ENCODE results near the gene ARHGAP10.

ARHGAP10 gene

DNA sequence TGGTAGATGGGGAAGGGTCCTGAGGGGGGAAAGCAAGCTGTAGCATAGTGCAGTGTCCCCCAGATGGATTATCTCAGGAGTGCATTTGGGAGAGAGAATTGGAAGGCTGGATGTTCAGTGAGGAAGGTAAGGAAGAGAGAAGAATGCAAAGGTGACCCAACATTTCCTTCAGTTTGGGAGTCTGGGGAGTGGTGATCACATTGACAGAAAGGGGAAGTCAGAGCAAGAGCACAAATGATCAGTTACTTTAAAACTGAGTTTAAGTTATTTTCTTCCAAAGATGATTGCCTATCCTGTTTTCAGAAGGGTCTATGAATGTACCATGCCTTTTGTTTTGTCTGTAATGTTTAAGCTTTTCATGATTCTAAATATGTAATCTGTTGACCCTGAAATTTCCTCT is 47.6 kb downstream of the ARHGAP10 start:
- no peaks in the 10 kb centered on the region for H3K36me3 ChIP-seq (ENCODE audit: control insufficient read depth in 1 of 2, insufficient read depth in 2 of 2, low read length in 2 of 2)
- H3K4me1 ChIP-seq (ENCODE audit: control insufficient read depth in 1 of 2, insufficient read depth in 2 of 2, low read length in 2 of 2) = peaks cover 15 to 19% of the 10 kb centered on the region in 2 donors
- H3K9me3 ChIP-seq (ENCODE audit: control insufficient read depth in 1 of 2, low read length in 2 of 2) = no peaks in the 10 kb centered on the region
- no peak overlapping the region for H3K27ac ChIP-seq (ENCODE audit: low read depth, low read length)
- H3K27me3 ChIP-seq (ENCODE audit: control insufficient read depth in 1 of 2, insufficient read depth in 2 of 2, low read length in 2 of 2) = no peaks in the 10 kb centered on the region
- no peak overlapping the region for H3K4me3 ChIP-seq (ENCODE audit: low read depth in 1 of 2, low read length in 2 of 2)
- H3K9ac ChIP-seq (ENCODE audit: low read depth in 1 of 2, low read length in 2 of 2) = no peak overlapping the region

DNA sequence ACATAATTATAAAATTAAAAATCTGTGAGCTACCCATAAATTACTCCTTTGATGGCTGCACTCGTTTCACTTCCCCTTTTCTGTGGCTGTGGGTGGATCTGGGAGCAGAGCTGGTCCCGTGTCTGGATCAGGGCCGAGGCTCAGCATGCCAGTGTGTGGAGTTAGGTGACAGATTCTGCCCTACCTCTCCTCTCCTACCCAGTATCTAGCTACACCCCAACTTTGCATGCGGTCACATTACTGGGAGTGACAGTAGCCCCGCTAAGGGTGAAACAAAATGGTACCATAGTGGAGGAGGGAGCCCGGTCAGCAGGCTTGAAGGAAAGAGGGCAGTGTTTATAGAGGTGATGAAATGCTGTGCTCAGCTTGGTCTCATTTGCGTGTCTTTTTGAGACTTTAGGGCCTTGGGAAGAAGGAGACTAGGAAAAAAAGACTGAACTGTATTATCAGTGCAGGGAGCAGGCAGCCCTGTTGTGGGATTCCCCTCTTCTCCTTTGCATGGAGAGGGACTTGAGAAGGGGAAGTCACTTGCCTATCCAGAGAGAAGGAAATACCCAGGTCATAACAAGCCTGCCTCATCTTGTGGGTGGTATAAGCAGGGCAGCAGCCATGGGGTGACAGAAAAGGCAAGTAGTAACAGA is 48.4 kb downstream of the ARHGAP10 start:
- Histone ChIP-seq H3K27me3 (ENCODE audit: control insufficient read depth in 1 of 2, insufficient read depth in 2 of 2, low read length in 2 of 2) (no peaks in the 10 kb centered on the region), H3K27ac (ENCODE audit: low read depth, low read length) (no peak overlapping the region), H3K9ac (ENCODE audit: low read depth in 1 of 2, low read length in 2 of 2) (no peak overlapping the region), H3K9me3 (ENCODE audit: control insufficient read depth in 1 of 2, low read length in 2 of 2) (no peaks in the 10 kb centered on the region), H3K4me1 (ENCODE audit: control insufficient read depth in 1 of 2, insufficient read depth in 2 of 2, low read length in 2 of 2) (peaks cover 13 to 16% of the 10 kb centered on the region in 2 donors), H3K4me3 (ENCODE audit: low read depth in 1 of 2, low read length in 2 of 2) (no peak overlapping the region), H3K36me3 (ENCODE audit: control insufficient read depth in 1 of 2, insufficient read depth in 2 of 2, low read length in 2 of 2) (no peaks in the 10 kb centered on the region)

DNA sequence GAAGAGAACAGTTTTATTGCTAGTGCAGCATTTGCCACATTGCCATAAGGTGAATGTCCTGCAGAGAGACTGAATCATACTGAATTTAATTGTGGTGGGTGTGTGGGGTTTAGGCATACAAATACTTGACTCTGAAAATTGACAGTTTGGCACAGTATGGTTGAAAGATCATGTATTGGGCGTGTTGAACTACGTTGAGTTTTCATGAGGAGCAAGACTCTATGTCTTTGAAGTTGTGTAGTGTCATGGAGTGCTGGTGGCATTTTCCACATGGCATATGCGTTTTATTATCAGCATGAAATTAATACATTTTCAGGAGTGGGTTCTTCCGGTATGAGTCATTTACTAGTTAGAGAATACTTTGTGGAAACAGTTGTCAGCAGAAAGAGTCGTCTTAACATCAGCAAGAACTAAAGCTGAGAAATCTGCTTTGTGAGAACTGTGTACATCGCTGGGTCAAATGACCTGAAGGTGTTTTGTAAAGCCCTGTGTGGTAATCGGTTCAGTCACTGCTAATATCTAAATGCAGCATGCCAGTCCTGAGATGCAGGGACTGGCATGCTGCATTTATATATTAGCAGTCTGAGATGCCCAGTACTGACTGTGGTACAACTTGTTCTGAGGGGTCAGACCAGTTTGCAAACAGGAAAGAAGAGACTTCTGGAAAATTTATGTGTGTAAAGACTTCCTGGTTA is 50.3 kb downstream of the ARHGAP10 start:
- no peak overlapping the region for H3K27ac ChIP-seq (ENCODE audit: low read depth, low read length)
- no peaks in the 10 kb centered on the region for H3K36me3 ChIP-seq (ENCODE audit: control insufficient read depth in 1 of 2, insufficient read depth in 2 of 2, low read length in 2 of 2)
- peaks cover 5 to 6% of the 10 kb centered on the region in 2 donors for H3K4me1 ChIP-seq (ENCODE audit: control insufficient read depth in 1 of 2, insufficient read depth in 2 of 2, low read length in 2 of 2)

DNA sequence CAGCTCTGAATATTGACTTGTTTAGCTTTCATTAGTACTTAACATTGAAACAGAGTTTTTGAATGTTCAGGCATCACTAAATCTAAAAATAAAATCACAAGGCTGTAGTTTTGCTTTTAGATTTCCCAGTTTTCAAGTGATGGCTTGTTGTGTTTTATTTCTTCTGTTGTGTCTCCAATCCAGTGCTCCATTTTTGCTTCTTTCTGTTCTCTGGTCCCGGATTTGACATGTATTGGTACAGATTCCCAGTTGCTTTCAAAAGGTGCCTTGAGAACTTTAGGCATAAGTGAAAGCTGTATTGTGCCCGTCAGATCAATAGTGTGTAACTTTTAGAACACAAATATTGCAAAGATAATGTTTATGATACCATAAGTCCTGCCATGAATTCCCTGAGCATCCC is 53.2 kb downstream of the ARHGAP10 start:
- H3K4me1 ChIP-seq (ENCODE audit: control insufficient read depth in 1 of 2, insufficient read depth in 2 of 2, low read length in 2 of 2) = peaks cover 0 to 5% of the 10 kb centered on the region in 2 donors
- H3K4me3 ChIP-seq (ENCODE audit: low read depth in 1 of 2, low read length in 2 of 2) = no peak overlapping the region
- H3K27me3 ChIP-seq (ENCODE audit: control insufficient read depth in 1 of 2, insufficient read depth in 2 of 2, low read length in 2 of 2) = no peaks in the 10 kb centered on the region
- H3K27ac ChIP-seq (ENCODE audit: low read depth, low read length) = no peak overlapping the region
- H3K9ac ChIP-seq (ENCODE audit: low read depth in 1 of 2, low read length in 2 of 2) = no peak overlapping the region
- no peaks in the 10 kb centered on the region for H3K36me3 ChIP-seq (ENCODE audit: control insufficient read depth in 1 of 2, insufficient read depth in 2 of 2, low read length in 2 of 2)
- H3K9me3 ChIP-seq (ENCODE audit: control insufficient read depth in 1 of 2, low read length in 2 of 2) = no peaks in the 10 kb centered on the region

More for the DNA sequence above, 50.3 kb downstream of the ARHGAP10 start:
- no peaks in the 10 kb centered on the region for H3K27me3 ChIP-seq (ENCODE audit: control insufficient read depth in 1 of 2, insufficient read depth in 2 of 2, low read length in 2 of 2)
- no peak overlapping the region for H3K9ac ChIP-seq (ENCODE audit: low read depth in 1 of 2, low read length in 2 of 2)
- no peaks in the 10 kb centered on the region for H3K9me3 ChIP-seq (ENCODE audit: control insufficient read depth in 1 of 2, low read length in 2 of 2)
- no peak overlapping the region for H3K4me3 ChIP-seq (ENCODE audit: low read depth in 1 of 2, low read length in 2 of 2)

DNA sequence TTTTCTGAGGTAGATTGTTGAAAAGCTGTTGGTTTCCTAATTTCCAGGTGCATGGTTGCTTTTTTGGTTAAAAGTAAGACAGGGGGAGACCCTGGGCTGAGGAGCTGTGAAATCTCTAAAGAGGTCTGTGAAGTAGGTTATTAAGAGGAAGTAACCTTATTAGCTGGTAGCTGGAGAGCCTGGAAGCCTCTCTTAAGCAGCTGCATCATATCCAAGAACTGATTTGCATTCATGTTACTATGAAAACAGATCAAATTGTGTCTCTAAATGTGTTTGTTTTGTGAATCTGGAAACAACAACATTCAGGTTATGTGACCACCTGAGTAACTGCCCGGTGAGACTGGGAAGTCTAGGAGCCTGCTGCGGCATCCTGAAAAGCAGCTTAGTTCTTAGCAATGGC is 54.1 kb downstream of the ARHGAP10 start:
- H3K4me3 ChIP-seq (ENCODE audit: low read depth in 1 of 2, low read length in 2 of 2) = no peak overlapping the region
- no peak overlapping the region for H3K9ac ChIP-seq (ENCODE audit: low read depth in 1 of 2, low read length in 2 of 2)
- H3K4me1 ChIP-seq (ENCODE audit: control insufficient read depth in 1 of 2, insufficient read depth in 2 of 2, low read length in 2 of 2) = peaks cover 0 to 5% of the 10 kb centered on the region in 2 donors
- H3K27ac ChIP-seq (ENCODE audit: low read depth, low read length) = no peak overlapping the region
- H3K36me3 ChIP-seq (ENCODE audit: control insufficient read depth in 1 of 2, insufficient read depth in 2 of 2, low read length in 2 of 2) = no peaks in the 10 kb centered on the region
- H3K27me3 ChIP-seq (ENCODE audit: control insufficient read depth in 1 of 2, insufficient read depth in 2 of 2, low read length in 2 of 2) = no peaks in the 10 kb centered on the region
- H3K9me3 ChIP-seq (ENCODE audit: control insufficient read depth in 1 of 2, low read length in 2 of 2) = no peaks in the 10 kb centered on the region

DNA sequence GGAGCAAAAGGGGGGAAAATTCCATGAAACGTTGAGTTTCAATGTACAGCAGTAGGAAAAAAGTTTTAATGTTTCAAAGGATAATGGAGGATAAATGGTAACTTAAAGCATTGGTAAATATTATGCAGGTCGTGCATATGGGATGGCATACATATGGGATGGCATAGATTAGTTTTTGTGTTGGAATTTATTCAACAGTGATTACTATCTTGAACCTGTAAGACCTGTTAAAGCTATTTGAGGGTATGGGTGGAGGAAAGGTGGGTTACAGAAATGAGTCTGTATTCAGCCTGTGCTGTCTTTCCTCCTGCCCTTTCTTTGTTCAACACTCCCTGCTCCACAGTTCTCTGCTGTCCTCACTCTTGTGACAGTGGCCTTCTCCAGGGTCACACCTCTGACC is 54.6 kb downstream of the ARHGAP10 start:
- H3K4me1 ChIP-seq (ENCODE audit: control insufficient read depth in 1 of 2, insufficient read depth in 2 of 2, low read length in 2 of 2) = peaks cover 0 to 5% of the 10 kb centered on the region in 2 donors
- no peaks in the 10 kb centered on the region for H3K9me3 ChIP-seq (ENCODE audit: control insufficient read depth in 1 of 2, low read length in 2 of 2)
- no peak overlapping the region for H3K9ac ChIP-seq (ENCODE audit: low read depth in 1 of 2, low read length in 2 of 2)
- H3K36me3 ChIP-seq (ENCODE audit: control insufficient read depth in 1 of 2, insufficient read depth in 2 of 2, low read length in 2 of 2) = no peaks in the 10 kb centered on the region
- H3K4me3 ChIP-seq (ENCODE audit: low read depth in 1 of 2, low read length in 2 of 2) = no peak overlapping the region
- no peak overlapping the region for H3K27ac ChIP-seq (ENCODE audit: low read depth, low read length)
- no peaks in the 10 kb centered on the region for H3K27me3 ChIP-seq (ENCODE audit: control insufficient read depth in 1 of 2, insufficient read depth in 2 of 2, low read length in 2 of 2)

DNA sequence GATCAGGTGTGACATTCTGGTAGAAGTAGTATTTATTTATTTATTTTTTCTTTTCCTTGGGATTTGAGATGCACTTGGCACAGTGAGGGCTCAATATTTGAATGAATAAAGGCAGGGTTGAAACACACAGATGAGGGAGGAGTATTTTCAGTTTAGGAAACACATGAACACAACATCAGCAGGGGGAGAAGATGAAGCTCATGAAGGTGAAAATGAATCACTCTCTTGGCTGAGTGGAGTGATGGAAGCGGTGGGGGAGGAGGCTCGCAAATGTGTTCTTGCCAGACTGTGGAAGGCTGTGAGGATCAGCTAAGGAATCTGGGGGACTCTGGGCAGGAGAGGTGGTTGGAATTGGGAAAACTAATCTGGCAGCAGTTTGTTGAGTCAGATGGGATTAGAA is 55.3 kb downstream of the ARHGAP10 start:
- no peak overlapping the region for H3K27ac ChIP-seq (ENCODE audit: low read depth, low read length)

DNA sequence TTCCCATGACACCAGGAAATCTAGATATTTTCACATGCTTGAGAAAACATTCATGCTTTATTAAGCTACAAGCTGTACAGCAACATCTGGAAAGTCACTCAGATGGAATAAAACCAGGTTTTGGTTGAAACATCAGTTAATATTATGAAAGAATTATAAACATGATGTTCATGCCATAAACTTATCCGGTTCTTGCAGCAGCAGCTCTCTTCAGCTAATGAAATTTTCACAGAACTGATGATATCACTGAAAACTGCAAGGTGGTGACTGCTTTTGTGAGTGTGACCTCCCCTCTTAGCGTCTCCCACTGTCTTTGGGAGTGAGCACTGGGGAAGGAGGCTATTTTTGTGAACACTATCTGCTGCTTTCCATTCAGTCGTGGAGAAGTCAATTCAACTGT is 56.9 kb downstream of the ARHGAP10 start:
- H3K9me3 ChIP-seq (ENCODE audit: control insufficient read depth in 1 of 2, low read length in 2 of 2) = no peaks in the 10 kb centered on the region
- no peaks in the 10 kb centered on the region for H3K36me3 ChIP-seq (ENCODE audit: control insufficient read depth in 1 of 2, insufficient read depth in 2 of 2, low read length in 2 of 2)
- peaks cover 5 to 11% of the 10 kb centered on the region in 2 donors for H3K4me1 ChIP-seq (ENCODE audit: control insufficient read depth in 1 of 2, insufficient read depth in 2 of 2, low read length in 2 of 2)
- H3K4me3 ChIP-seq (ENCODE audit: low read depth in 1 of 2, low read length in 2 of 2) = no peak overlapping the region
- no peaks in the 10 kb centered on the region for H3K27me3 ChIP-seq (ENCODE audit: control insufficient read depth in 1 of 2, insufficient read depth in 2 of 2, low read length in 2 of 2)
- H3K27ac ChIP-seq (ENCODE audit: low read depth, low read length) = no peak overlapping the region
- H3K9ac ChIP-seq (ENCODE audit: low read depth in 1 of 2, low read length in 2 of 2) = no peak overlapping the region

More for the DNA sequence above, 55.3 kb downstream of the ARHGAP10 start:
- no peaks in the 10 kb centered on the region for H3K27me3 ChIP-seq (ENCODE audit: control insufficient read depth in 1 of 2, insufficient read depth in 2 of 2, low read length in 2 of 2)
- peaks cover 0 to 5% of the 10 kb centered on the region in 2 donors for H3K4me1 ChIP-seq (ENCODE audit: control insufficient read depth in 1 of 2, insufficient read depth in 2 of 2, low read length in 2 of 2)
- H3K9ac ChIP-seq (ENCODE audit: low read depth in 1 of 2, low read length in 2 of 2) = no peak overlapping the region
- H3K9me3 ChIP-seq (ENCODE audit: control insufficient read depth in 1 of 2, low read length in 2 of 2) = no peaks in the 10 kb centered on the region
- H3K4me3 ChIP-seq (ENCODE audit: low read depth in 1 of 2, low read length in 2 of 2) = no peak overlapping the region
- H3K36me3 ChIP-seq (ENCODE audit: control insufficient read depth in 1 of 2, insufficient read depth in 2 of 2, low read length in 2 of 2) = no peaks in the 10 kb centered on the region

DNA sequence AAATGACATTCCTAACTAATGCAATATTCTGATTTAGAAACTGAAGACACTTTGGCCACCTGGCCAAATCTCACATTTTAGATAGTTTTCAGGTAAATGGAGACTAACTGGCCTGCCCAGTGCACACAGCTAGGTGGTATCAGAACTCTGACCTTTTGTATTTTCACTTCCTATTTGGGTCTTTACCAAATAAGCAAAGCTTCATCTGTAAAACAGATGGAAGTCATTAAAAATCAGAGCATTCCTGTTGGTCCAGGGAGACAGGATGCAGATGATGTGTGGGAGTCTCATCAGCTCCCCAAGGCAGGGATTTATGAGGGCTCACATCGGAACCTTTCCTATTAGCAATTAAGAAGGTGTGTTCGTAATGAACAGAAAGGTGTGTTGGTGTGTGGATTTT is 57.7 kb downstream of the ARHGAP10 start:
- H3K4me1 ChIP-seq (ENCODE audit: control insufficient read depth in 1 of 2, insufficient read depth in 2 of 2, low read length in 2 of 2) = peaks cover 13 to 19% of the 10 kb centered on the region in 2 donors
- no peak overlapping the region for H3K9ac ChIP-seq (ENCODE audit: low read depth in 1 of 2, low read length in 2 of 2)
- H3K4me3 ChIP-seq (ENCODE audit: low read depth in 1 of 2, low read length in 2 of 2) = no peak overlapping the region
- no peak overlapping the region for H3K27ac ChIP-seq (ENCODE audit: low read depth, low read length)
- no peaks in the 10 kb centered on the region for H3K36me3 ChIP-seq (ENCODE audit: control insufficient read depth in 1 of 2, insufficient read depth in 2 of 2, low read length in 2 of 2)
- no peaks in the 10 kb centered on the region for H3K9me3 ChIP-seq (ENCODE audit: control insufficient read depth in 1 of 2, low read length in 2 of 2)
- H3K27me3 ChIP-seq (ENCODE audit: control insufficient read depth in 1 of 2, insufficient read depth in 2 of 2, low read length in 2 of 2) = no peaks in the 10 kb centered on the region

DNA sequence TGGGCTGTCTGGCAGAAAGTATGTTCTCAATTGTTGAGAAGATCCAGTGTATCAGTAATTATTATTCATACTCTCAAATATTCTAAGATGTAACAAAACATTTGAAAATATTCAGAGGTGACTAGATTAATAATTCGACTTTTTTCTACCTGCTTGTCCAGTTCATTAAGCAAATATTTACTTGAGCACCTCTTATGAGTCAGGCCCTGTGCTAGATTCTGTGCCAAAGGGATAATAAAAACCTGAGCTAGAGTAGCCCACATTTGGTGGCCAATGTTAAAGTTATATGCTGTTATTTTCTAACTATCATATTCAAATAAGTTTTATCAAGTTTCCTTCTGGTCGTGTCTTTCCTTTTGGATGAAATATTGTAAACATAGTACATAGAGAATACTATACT is 58.5 kb downstream of the ARHGAP10 start:
- peaks cover 16 to 19% of the 10 kb centered on the region in 2 donors for H3K4me1 ChIP-seq (ENCODE audit: control insufficient read depth in 1 of 2, insufficient read depth in 2 of 2, low read length in 2 of 2)
- no peak overlapping the region for H3K27ac ChIP-seq (ENCODE audit: low read depth, low read length)

More for the DNA sequence above, 58.5 kb downstream of the ARHGAP10 start:
- H3K9me3 ChIP-seq (ENCODE audit: control insufficient read depth in 1 of 2, low read length in 2 of 2) = no peaks in the 10 kb centered on the region
- H3K36me3 ChIP-seq (ENCODE audit: control insufficient read depth in 1 of 2, insufficient read depth in 2 of 2, low read length in 2 of 2) = no peaks in the 10 kb centered on the region
- H3K4me3 ChIP-seq (ENCODE audit: low read depth in 1 of 2, low read length in 2 of 2) = no peak overlapping the region
- H3K9ac ChIP-seq (ENCODE audit: low read depth in 1 of 2, low read length in 2 of 2) = no peak overlapping the region
- H3K27me3 ChIP-seq (ENCODE audit: control insufficient read depth in 1 of 2, insufficient read depth in 2 of 2, low read length in 2 of 2) = no peaks in the 10 kb centered on the region

All from duodenal mucosa (tissue), 2 donors.